Lung (tissue), 12 donors: ENCODE data around the gene CAMKK2. TPM values are rescaled to one million over a fixed set of nuclear protein-coding genes. Genes with fewer than 3 reads are reported as not detected.

Experiments
- ATAC-seq: fragments of 200-7000 bp; cut with Tn5 transposase; one replicate; pipeline ENCODE4 v1.9.1; 2020; ENCODE audit warnings: moderate number of reproducible peaks; ENCODE audit not compliant: insufficient read depth, low FRiP score
- DNase-seq, 3 donors: peaks; one replicate each; pipeline ENCODE4 v3.0.0-alpha.2; 2013 to 2017
- H3K27ac ChIP-seq, 2 donors: one replicate each; pipeline ENCODE4 v1.5.1; 2013; ENCODE audit warnings: mild to moderate bottlenecking in 2 of 2, moderate library complexity in 2 of 2, control low read depth in 1 of 2, inconsistent platforms in 1 of 2, low read depth in 1 of 2, low read length in 1 of 2
- H3K27me3 ChIP-seq, 3 donors: one replicate each; pipeline ENCODE4 v1.5.1; 2013; ENCODE audit warnings: low read length in 2 of 3; ENCODE audit not compliant: control insufficient read depth in 3 of 3, insufficient read depth in 3 of 3
- H3K36me3 ChIP-seq, 4 donors: one replicate each; pipeline ENCODE4 v1.5.1; 2013; ENCODE audit warnings: low read length in 4 of 4, mild to moderate bottlenecking in 1 of 4, moderate library complexity in 1 of 4; ENCODE audit not compliant: control insufficient read depth in 4 of 4, insufficient read depth in 4 of 4
- H3K4me1 ChIP-seq, 5 donors: one replicate each; pipeline ENCODE4 v1.5.1; 2013; ENCODE audit warnings: low read length in 5 of 5, mild to moderate bottlenecking in 2 of 5, moderate library complexity in 1 of 5; ENCODE audit not compliant: control insufficient read depth in 5 of 5, insufficient read depth in 5 of 5
- H3K4me3 ChIP-seq: one replicate; pipeline ENCODE4 v1.5.1; 2013; ENCODE audit warnings: mild to moderate bottlenecking, control low read depth, moderate library complexity
- H3K9ac ChIP-seq, 2 donors: one replicate each; pipeline ENCODE4 v1.5.1; 2013; ENCODE audit warnings: low read length in 2 of 2, control low read depth in 1 of 2; ENCODE audit not compliant: insufficient read depth in 1 of 2
- H3K9me3 ChIP-seq, 4 donors: one replicate each; pipeline ENCODE4 v1.5.1; 2013; ENCODE audit warnings: low read length in 3 of 4, mild to moderate bottlenecking in 1 of 4, moderate library complexity in 1 of 4; ENCODE audit not compliant: control insufficient read depth in 4 of 4, insufficient read depth in 3 of 4
- WGBS, 2 donors: extraction: QIAGEN DNeasy Blood & Tissue Kit; methylation state at CpG; one replicate each; pipeline ENCODE4 v1.1.7; 2013; 5-methylcytosine and 5-hydroxymethylcytosine counted together
- polyA plus RNA-seq, 2 donors: library from polyadenylated mRNA; stranded (reverse); fragments of 200-250 nt; gene quantifications; one replicate each; pipeline ENCODE4 v1.2.1, GENCODE V29; 2013
- total RNA-seq, 2 donors: library from RNA; depleted of rRNA in 1 of 2; stranded (reverse); fragments of >200 nt in 1 of 2; gene quantifications; one replicate each; pipeline ENCODE4 v1.2.1, GENCODE V29; 2014 to 2021
- TF ChIP-seq, protein P1 (sequence below): IDR thresholded peaks from 2 replicates; pipeline ENCODE4 v1.5.1; 2012; ENCODE audit warnings: mild to moderate bottlenecking; ENCODE audit errors: control extremely low read depth, extremely low read depth
- donor health status: control.
- donor health status: control.
- donor health status: Bipolar disorder and iron deficiency.
- donor health status: healthy.
- donor health status: DM: yes; HTN: yes; CAD: no.

The CAMKK2 gene
- total and polyA plus RNA-seq, 4 donors, result 12.0 to 46.3 (median 36.0) TPM

DNA sequence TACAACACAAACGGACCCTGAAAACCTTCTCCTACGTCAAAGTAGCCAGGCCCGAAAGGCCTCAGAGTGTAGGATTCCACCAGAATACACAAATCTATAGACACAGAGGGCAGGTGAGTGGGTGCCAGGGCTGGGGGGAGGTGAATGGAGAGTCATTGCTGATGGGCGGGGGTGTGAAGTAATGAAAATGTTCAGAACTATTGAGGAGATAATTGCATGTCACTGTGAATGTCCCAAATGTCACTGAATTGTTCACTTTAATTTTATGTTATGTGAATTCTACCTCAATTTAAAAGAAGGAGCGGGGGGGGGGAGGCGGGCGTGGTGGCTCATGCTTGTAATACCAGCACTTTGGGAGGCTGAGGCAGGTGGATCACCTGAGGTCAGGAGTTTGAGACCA lies 50.6 kb downstream of the CAMKK2 start:
- ATAC-seq (no peak), DNase-seq (no peak)
- no peaks in the 10 kb centered on the region for H3K9me3 ChIP-seq
- H3K27me3 ChIP-seq, result no peaks in the 10 kb centered on the region
- peaks cover 7 to 54% (median 26%) of the 10 kb centered on the region in 4 donors for H3K36me3 ChIP-seq
- TF ChIP-seq, protein P1, sequence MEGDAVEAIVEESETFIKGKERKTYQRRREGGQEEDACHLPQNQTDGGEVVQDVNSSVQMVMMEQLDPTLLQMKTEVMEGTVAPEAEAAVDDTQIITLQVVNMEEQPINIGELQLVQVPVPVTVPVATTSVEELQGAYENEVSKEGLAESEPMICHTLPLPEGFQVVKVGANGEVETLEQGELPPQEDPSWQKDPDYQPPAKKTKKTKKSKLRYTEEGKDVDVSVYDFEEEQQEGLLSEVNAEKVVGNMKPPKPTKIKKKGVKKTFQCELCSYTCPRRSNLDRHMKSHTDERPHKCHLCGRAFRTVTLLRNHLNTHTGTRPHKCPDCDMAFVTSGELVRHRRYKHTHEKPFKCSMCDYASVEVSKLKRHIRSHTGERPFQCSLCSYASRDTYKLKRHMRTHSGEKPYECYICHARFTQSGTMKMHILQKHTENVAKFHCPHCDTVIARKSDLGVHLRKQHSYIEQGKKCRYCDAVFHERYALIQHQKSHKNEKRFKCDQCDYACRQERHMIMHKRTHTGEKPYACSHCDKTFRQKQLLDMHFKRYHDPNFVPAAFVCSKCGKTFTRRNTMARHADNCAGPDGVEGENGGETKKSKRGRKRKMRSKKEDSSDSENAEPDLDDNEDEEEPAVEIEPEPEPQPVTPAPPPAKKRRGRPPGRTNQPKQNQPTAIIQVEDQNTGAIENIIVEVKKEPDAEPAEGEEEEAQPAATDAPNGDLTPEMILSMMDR, result no peak
- H3K9ac ChIP-seq, result no peak overlapping the region
- no peak overlapping the region for H3K4me3 ChIP-seq
- H3K27ac ChIP-seq, result no peak overlapping the region
- peaks cover 0 to 6% (median 0%) of the 10 kb centered on the region in 5 donors for H3K4me1 ChIP-seq
- WGBS, 2 donors, result 89 to 90% methylated on average over 7 of the region's 7 CpGs

DNA sequence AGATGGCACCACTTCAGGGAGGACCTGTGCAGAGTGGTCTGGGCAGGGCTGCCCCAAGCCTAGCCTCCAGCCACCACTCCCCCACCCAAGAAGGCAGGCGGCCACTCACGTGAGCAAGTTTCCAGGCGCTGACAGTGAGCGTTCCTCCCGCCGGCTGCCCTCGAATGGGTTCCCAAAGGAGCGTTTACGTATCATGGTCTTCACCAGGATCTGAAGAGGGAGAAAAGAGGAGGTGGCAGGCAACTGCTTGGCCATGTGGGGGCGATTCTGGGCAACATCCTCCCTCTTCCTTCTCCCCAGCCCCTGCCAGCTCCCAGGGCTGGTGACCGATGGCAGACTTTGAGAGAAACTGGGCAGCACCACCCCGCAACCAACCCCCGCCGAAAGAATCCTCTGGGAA lies 51.5 kb downstream of the CAMKK2 start:
- Histone ChIP-seq H3K4me3 (no peak overlapping the region), H3K36me3 (peaks cover 7 to 50% (median 22%) of the 10 kb centered on the region in 4 donors), H3K27me3 (no peaks in the 10 kb centered on the region), H3K4me1 (peaks cover 0 to 6% (median 5%) of the 10 kb centered on the region in 5 donors), H3K27ac (no peak overlapping the region), H3K9me3 (no peaks in the 10 kb centered on the region), H3K9ac (no peak overlapping the region)
- DNase-seq (no peak), ATAC-seq (no peak)
- WGBS, 2 donors, result 91 to 93% methylated on average over 14 of the region's 14 CpGs
- TF ChIP-seq, protein P1, result no peak

DNA sequence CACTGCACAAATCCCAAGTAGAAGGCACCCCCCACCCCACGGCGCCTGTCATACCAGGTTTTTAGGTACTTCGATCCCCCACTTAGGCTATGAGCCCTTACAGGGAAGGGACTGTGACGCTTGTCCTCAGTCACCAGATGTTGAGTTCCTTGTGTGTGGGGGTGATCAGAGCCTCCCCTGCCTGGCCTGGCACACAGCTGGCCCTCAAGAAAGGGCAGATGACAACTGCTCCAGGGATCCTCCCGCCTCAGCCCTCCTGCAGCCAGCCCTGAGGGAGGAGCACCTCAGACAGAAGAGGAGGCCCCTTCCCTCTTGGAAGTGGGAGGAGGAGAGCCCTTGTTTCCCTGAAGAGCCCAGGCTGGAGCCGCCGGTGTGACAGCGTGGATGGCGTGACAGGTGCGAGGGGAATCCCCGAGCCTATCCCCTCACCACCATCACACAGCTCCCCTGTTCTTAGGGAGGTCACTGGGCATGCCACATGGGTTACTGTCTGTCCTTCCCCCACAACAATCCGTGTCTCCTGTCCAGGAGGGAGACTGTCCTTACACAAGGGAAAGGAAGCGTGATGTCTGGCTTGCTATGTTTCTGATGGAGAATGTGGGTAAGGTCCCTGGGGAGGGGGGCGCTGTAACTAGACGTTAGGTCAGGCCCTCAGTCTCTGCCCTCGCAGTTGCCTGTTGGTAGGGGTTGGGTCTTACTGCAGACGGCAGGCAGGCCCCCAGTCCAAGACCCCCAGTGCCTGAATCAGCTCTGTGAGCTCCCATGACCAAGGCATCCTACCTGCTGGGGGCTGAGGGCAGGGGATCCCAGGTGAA lies 55.1 kb downstream of the CAMKK2 start:
- peak overlapping the region in 1 of 2 donors; percentile 5 for H3K27ac ChIP-seq
- TF ChIP-seq, protein P1, result no peak
- H3K27me3 ChIP-seq, result no peaks in the 10 kb centered on the region
- H3K4me1 ChIP-seq, result peaks cover 0 to 14% (median 6%) of the 10 kb centered on the region in 5 donors
- DNase-seq, result peak in 1 of 3 donors; percentile 29
- WGBS, 2 donors, result 79 to 82% methylated on average over 12 to 17 of the region's 17 CpGs
- peak overlapping the region in 1 of 2 donors; percentile 46 for H3K9ac ChIP-seq
- ATAC-seq, result no peak
- H3K4me3 ChIP-seq, result no peak overlapping the region
- peaks cover 4 to 35% (median 12%) of the 10 kb centered on the region in 4 donors for H3K36me3 ChIP-seq
- no peaks in the 10 kb centered on the region for H3K9me3 ChIP-seq
